ENCODE measurements around the gene CTSH. TPM values are rescaled to one million over a fixed set of nuclear protein-coding genes. Genes with fewer than 3 reads are reported as not detected.
A peak's percentile ranks its signal among the peaks of the same experiment; 100 is the strongest.

The CTSH gene
- total RNA-seq, 1 experiment from 2014 or later = 20.4 TPM

- H3K4me1 Mint-ChIP-seq = peaks cover 11% of the 10 kb centered on the region
- DNase-seq (ENCODE audit: low spot score) = peak; percentile 71
- ChIA-PET POLR2A (interaction anchor here (1.3 kb wide), 1 partner anchor 58 kb away, joined by 4 read pairs; no protein-coding TSS in a partner anchor), CTCF (interaction anchor here (0.6 to 5.5 kb wide), 42 partner anchors 9 to 230 kb away, joined by 3 to 87 read pairs (median 6); partner anchors contain the start of genes ADAMTS7 and CTSH)
- ATAC-seq = peak; percentile 90
- H3K36me3 Mint-ChIP-seq = no peaks in the 10 kb centered on the region
- no peak overlapping the region for H3K27ac Mint-ChIP-seq
- H3K27me3 Mint-ChIP-seq (ENCODE audit: low read depth) = peaks cover 16% of the 10 kb centered on the region
- H3K4me3 Mint-ChIP-seq = no peak overlapping the region
- no peaks in the 10 kb centered on the region for H3K9me3 Mint-ChIP-seq
- TF ChIP-seq SP1 (CRISPR knock-in tag; conservative IDR thresholded peaks at IDR 0.05) (no peak), ELF4 (CRISPR knock-in tag; IDR thresholded peaks at IDR 0.05; ENCODE audit: low read depth) (no peak), ZNF425 (CRISPR knock-in tag; conservative IDR thresholded peaks at IDR 0.05) (no peak), ETV6 (CRISPR knock-in tag; IDR thresholded peaks at IDR 0.05) (0 out of 2 replicates have a peak, but pooled peaks have one; percentile 16), RELA (CRISPR knock-in tag; IDR thresholded peaks at IDR 0.05; ENCODE audit: borderline replicate concordance) (no peak), ZNF512 (CRISPR knock-in tag; IDR thresholded peaks at IDR 0.05; ENCODE audit: borderline replicate concordance) (no peak), ZSCAN18 (CRISPR knock-in tag; IDR thresholded peaks at IDR 0.05) (no peak), ATF1 (CRISPR knock-in tag; IDR thresholded peaks at IDR 0.05) (no peak), CBFB (CRISPR knock-in tag; IDR thresholded peaks at IDR 0.05; ENCODE audit: low read depth) (no peak), JAZF1 (CRISPR knock-in tag; IDR thresholded peaks at IDR 0.05) (no peak), MYBL2 (CRISPR knock-in tag; IDR thresholded peaks at IDR 0.05) (no peak), ATF2 (CRISPR knock-in tag; IDR thresholded peaks at IDR 0.05; ENCODE audit: borderline replicate concordance, low read depth) (no peak), EMX1 (CRISPR knock-in tag; IDR thresholded peaks at IDR 0.05) (no peak), FOXP4 (CRISPR knock-in tag; IDR thresholded peaks at IDR 0.05) (no peak), USF1 (CRISPR knock-in tag; IDR thresholded peaks at IDR 0.05) (peak; percentile 82), NFATC4 (CRISPR knock-in tag; IDR thresholded peaks at IDR 0.05) (no peak), RORB (CRISPR knock-in tag; IDR thresholded peaks at IDR 0.05) (no peak), NR1H2 (CRISPR knock-in tag; IDR thresholded peaks at IDR 0.05) (no peak), OVOL2 (CRISPR knock-in tag; IDR thresholded peaks at IDR 0.05; ENCODE audit: borderline replicate concordance) (no peak), E2F4 (CRISPR knock-in tag; IDR thresholded peaks at IDR 0.05; ENCODE audit: borderline replicate concordance, low read depth) (no peak), ZNF317 (CRISPR knock-in tag; IDR thresholded peaks at IDR 0.05; ENCODE audit: borderline replicate concordance, low read depth) (no peak), TEAD4 (CRISPR knock-in tag; IDR thresholded peaks at IDR 0.05) (peak; percentile 37; the same call in 1 of the 2 replicates), ATF3 (CRISPR knock-in tag; conservative IDR thresholded peaks at IDR 0.05) (no peak), SMAD3 (CRISPR knock-in tag; IDR thresholded peaks at IDR 0.05; ENCODE audit: borderline replicate concordance) (no peak), ESRRA (CRISPR knock-in tag; IDR thresholded peaks at IDR 0.05; ENCODE audit: borderline replicate concordance) (no peak), ZNF232 (CRISPR knock-in tag; IDR thresholded peaks at IDR 0.05) (no peak), HMGA2 (CRISPR knock-in tag; IDR thresholded peaks at IDR 0.05) (no peak)
Measured at GRCh38 chr15:78979456-78980320, 34.8 kb upstream of the CTSH start.
